Epidermal melanocyte (primary cell): Measurements from ENCODE around the gene ING4.
A peak's percentile ranks its signal among the peaks of the same experiment; 100 is the strongest.

Experiments used
- DNase-seq: peaks from one replicate; pipeline ENCODE4 v3.0.0; 2011; ENCODE audit warnings: low spot score; ENCODE audit not compliant: insufficient read length

Gene ING4

DNA sequence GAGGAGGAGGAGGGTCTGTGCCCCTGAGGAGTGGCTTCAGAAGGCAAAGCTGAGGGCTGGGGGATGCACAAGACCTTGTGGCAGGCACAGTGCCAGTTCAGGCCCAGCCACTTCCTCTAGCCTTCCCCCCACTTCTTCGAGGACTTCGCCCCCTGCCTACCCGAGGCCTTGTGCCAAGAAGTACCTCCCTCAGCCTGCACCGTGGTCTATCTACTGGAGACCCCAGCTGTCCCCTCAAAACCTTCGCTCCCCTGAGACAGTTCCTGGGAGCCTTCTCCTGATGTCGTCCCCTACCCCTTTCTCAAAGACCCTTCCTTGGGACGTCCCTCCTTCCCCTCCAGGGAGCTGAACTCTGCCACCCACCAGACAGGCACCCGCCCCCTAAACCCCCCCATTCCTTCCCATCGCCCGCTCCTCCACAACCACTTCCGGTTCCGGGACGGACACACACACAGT, 25.7 kb upstream of the ING4 start:
- DNase-seq = peak; percentile 70

DNA sequence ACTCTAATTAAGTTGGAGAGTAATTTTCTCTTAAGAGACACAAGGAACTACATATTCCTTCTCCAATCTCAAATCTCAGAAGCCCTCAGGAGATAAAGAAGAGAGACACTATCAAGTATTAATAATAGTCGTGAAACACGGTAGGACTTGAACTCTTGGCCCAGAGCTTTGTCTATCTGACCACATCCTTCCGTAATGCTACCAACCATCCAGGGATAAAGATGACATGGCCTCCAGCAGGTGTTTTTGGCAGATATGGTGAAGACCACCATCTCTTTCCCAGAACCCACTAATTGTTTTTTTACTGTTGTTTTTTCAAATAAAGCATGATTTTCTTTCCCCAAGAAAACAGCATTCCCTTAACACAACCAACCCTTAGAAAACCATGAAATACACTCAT, 22.9 kb upstream of the ING4 start:
- no peak for DNase-seq

DNA sequence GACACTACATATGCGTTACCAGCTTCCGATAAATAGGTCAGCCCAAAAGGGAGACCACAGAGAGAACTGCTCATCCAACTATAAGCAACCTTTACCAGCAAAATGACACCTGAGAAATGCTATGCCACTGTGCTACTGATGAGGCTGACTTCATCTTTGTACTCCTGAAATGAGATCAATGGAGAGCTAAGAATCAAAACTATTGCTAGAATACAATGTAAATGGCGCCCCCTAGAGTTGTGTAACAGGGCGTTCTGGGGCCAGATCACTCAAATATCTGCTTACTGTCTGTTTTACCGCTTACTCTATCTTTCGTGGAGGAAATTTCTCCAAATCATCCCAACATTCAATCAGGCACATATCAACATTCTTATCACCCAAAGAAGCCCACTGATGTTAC, 21.7 kb upstream of the ING4 start:
- DNase-seq = no peak

DNA sequence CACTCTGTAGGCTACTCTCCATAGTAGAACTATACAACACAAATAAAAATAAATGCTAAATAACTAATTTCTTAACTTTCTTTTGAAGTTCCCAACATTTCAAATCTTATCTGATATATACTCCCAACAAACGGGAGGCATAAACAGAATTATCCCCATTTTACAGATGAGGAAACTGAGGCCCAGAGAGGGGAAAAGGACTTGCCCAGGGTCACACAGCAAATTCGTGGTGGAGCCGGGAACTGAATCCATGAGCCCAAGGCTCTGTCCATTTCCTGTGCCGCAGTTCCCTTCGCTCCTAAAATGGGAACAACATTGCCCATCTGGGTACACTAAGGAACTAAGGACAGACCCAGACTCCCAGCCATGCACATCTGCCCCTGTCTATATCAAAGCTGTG, 14.0 kb upstream of the ING4 start:
- DNase-seq = no peak

- no peak for DNase-seq
These were observed 9.2 kb upstream of the ING4 start for GRCh38 chr12:6672143-6672542.

DNA sequence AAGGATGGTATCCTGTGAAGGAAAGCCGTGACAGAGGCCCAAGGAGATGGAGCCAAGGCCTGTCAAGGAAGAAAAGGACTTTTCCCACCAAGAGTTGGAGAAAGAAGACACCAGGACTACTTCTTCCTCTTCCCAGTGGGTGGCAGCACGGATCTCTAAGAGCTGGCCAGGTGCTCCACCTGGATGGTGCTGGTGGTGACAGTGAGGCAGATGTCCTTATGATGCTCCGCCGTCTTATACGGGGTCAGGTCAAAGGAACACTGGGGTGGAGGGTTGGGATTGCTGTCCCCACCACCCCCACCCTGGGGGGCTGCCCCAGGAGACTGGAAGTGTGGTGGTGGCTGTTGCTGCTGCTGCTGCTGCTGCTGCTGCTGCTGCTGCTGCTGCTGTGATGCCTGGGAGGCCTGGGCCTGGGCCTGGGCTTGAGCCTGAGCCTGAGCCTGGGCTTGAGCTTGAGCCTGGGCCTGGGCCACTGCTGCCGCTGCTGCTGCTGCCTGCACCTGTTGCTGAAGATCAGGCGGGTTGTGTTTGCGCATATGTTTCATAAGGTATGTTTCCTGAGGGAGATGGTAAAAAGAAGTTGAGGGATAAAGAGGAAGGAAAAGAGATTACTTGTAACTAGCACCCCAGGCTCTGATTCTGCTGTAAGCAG, 4.8 kb upstream of the ING4 start:
- DNase-seq = no peak

- no peak for DNase-seq
These were observed 3.3 kb upstream of the ING4 start for GRCh38 chr12:6666211-6666610.

- DNase-seq = no peak
These were observed 2.0 kb upstream of the ING4 start for GRCh38 chr12:6664902-6665301.

DNA sequence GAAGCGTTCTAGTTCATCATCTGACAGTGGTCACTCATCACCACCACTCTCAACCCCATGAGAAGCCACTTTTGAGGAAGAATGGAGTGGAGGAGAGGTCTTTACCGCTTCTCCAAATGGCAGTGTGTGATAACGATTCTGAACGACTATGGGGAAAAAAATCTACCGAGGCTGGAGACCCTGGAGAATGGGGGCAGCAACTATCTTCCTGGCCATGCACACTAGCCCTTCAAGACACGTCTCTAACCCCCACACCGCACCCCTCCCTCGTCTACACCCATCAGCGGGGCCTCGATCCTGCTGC, 365 bp downstream of the ING4 start:
- peak; percentile 61 for DNase-seq

GRCh38 chr12:6653987-6654386, 8.9 kb downstream of the ING4 start:
- no peak for DNase-seq

DNA sequence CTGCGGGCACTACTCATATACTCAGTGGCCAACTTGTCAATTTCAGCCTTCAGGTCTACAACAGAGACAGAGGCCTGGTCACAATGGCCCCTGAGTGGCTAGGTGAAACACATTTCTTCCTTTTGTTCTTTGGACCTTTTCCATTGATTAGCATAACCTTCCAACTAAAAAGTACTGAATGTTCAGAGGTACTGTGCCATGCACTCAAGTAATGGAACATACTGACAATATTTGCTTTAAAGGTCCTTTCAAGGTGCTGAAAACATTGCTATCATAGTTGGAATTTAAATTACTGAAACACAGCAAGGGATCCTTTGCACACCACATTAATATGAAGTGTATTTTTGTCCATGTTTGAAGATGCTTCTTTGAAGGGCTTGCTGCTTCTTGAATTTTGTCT, 9.6 kb downstream of the ING4 start:
- no peak for DNase-seq

DNA sequence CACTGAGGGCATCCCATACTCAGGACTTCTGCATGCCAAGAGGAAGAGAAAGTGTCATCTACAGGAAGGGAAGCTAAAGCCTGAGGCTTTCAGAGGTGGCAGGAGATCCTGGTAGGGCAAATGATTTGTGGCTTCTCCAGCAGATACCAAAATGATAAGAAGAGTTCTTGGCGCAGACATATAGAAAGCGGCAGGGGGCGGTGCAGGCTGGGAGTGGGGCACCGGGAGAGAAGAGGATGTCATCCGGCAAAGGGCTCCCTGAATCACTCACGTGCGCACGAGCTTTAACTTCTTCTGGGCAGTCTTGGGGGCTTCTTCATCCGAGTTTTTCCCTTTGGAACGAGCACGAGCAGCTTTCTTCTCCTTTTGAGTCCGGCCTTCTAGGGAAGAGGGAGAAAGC, 10.5 kb downstream of the ING4 start:
- DNase-seq = no peak

DNA sequence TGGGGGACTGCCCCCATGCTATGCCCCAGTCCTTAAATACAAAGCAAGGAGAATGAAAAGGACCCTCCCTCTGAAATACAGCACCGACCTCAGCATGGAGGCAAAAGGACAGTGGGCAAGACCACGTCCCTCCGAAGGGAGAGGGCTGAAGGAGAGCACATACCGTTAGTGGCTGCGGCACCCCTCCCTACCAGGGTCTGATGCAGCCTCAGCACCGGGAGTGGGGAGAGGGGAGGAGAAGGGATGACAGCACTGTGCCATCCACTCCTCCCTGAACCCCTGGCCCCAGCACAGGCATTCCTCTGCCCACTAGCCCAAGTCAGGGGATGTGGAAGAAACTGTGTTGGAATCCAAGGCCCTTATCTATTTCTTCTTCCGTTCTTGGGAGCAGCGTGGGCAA, 12.1 kb downstream of the ING4 start:
- DNase-seq = no peak

- peak; percentile 83 for DNase-seq
These were observed 15.8 kb downstream of the ING4 start, which contains the start of gene ACRBP for GRCh38 chr12:6647083-6647604. Gene ACRBP (minus strand): TSS chr12:6647432. CDS start chr12:6647366, 66 bp downstream.

- no peak for DNase-seq
These were observed 16.4 kb downstream of the ING4 start for GRCh38 chr12:6646276-6647082.

GRCh38 chr12:6644903-6645302, 18.0 kb downstream of the ING4 start:
- no peak for DNase-seq

DNA sequence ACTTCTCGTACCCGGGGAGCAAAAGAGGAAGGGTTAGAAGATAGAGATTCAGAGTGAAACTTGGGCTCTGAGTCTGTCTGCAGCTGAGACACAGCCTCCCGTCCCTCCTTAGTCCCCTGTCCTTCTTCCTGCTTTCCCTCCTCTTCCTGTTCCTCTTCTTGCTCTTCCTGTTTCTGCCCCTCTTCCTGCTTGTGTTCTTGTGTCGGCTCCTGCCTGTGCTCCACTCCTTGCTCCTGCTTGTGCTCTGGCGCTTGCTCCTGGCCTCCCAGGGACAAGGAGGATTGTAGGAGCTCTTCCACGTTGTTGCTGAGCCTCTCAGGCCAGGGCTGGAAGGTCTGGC, 18.7 kb downstream of the ING4 start:
- DNase-seq = no peak

- no peak for DNase-seq
These were observed 19.2 kb downstream of the ING4 start for GRCh38 chr12:6643569-6644256.

DNA sequence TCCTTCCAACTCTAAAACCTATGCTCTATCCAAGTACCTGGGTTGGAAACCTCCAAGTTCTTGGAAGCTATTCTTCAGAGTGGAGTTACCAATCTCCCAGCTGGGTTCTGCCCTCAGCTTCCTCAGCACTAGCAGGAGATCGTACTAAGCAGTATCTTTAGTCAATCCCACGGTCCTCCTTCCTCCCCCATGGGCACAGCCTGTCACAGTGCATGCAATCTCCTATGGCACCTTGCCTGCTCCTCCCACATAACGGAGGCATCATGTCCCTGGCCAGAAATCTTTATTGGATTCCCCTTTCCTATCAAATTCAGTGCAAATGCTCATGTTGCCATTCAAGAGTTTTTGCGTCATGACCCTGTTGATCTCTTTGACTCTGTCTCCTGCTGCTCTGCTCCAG, 21.8 kb downstream of the ING4 start:
- no peak for DNase-seq

DNA sequence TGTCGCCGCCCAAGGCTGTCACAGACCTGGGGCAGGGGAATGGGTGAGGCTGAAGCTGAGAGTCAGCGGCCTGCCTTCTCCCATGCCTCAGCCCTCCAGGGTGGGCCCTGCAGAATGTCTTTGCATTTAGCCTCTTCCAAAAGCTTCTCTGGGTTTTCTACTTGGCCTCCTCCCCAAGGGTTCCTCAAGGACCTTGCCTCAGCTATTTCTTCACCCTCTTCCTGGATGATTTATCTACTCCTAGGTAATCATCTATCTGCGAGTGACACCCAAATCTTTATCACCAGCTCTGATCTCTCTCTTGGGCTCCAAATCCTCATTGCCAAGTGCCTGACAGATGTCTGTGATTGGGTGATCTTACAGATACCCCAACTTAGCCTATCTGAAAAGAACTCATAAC, 22.4 kb downstream of the ING4 start:
- DNase-seq = no peak

GRCh38 chr12:6639151-6639801, 23.6 kb downstream of the ING4 start:
- DNase-seq = no peak

DNA sequence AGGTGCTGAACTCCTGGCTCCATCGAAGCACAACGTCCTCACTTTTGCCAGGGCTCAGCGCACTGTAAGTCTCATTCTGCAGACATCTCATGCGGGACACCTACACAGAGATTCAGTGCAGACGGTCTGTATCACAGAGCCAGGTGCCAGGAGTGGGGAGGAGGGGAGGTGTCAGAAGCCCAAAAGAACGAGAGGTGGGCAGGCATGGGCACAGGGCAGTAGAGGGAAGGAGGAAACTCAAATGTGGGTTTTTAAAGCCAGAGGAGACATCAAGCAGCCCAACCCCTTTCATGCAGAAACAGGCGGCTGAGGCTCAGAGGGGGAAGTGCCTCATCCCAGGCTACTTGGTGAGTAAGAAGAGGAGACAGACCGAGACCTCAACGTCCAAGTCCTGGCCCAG, 24.6 kb downstream of the ING4 start:
- no peak for DNase-seq
